SJCRH30 (cell line): ENCODE measurements around the gene RAMP1. TPM values are rescaled to one million over a fixed set of nuclear protein-coding genes. Genes with fewer than 3 reads are reported as not detected.

ENCODE experiments used
- DNase-seq, 2 experiments: peaks; one replicate each; pipeline ENCODE4 v3.0.0-alpha.2; 2015 to 2020
- H3K27ac ChIP-seq: fragments of 250-450 bp; sonication (Bioruptor Pico); 2 replicates; pipeline ENCODE4 v1.5.1; 2020; ENCODE audit warnings: mild to moderate bottlenecking, moderate library complexity
- H3K27me3 ChIP-seq: fragments of 250-450 bp; sonication (Bioruptor Pico); 2 replicates; pipeline ENCODE4 v1.5.1; 2020; ENCODE audit warnings: mild to moderate bottlenecking, moderate library complexity
- H3K36me3 ChIP-seq: fragments of 250-450 bp; sonication (Bioruptor Pico); 2 replicates; pipeline ENCODE4 v1.5.1; 2020; ENCODE audit warnings: mild to moderate bottlenecking, moderate library complexity
- H3K4me1 ChIP-seq: fragments of 250-450 bp; sonication (Bioruptor Pico); 2 replicates; pipeline ENCODE4 v1.5.1; 2020; ENCODE audit warnings: mild to moderate bottlenecking, moderate library complexity
- H3K4me3 ChIP-seq: fragments of 250-450 bp; sonication (Bioruptor Pico); 2 replicates; pipeline ENCODE4 v1.5.1; 2020; ENCODE audit warnings: mild to moderate bottlenecking, moderate library complexity
- H3K9me3 ChIP-seq: fragments of 250-450 bp; sonication (Bioruptor Pico); replicated peaks from 2 replicates; pipeline ENCODE4 v1.5.1; 2020; ENCODE audit warnings: mild to moderate bottlenecking, moderate library complexity
- total RNA-seq: library from RNA; depleted of rRNA; stranded (reverse); fragments of >200 nt; shearing (Covaris generic); gene quantifications from 2 replicates; pipeline ENCODE4 v1.2.3, GENCODE V29; 2014

RAMP1 gene
- total RNA-seq, 1 experiment from 2014 or later = not detected

DNA sequence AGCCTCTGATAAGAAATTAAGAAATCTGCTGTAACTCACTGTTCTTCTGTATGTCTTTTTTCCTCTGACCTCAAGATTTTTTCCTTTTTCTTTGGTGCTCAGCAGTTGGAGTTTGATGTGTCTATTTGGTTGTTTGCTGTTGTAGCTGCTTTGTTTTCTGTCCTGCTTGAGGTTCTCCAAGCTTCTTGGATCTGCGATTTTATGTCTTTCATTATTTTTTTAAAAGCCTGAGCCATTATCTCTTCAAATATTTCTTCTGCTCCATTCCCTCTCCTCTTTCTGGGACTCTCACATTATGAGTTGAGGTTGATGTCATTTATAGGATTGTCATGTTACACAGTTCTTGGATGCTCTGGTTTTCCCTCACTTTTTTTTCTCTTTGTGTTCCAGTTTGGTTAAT lies 47.7 kb downstream of the RAMP1 start:
- Histone ChIP-seq H3K36me3 (no peaks in the 10 kb centered on the region), H3K4me1 (peaks cover 10% of the 10 kb centered on the region; the same call in 1 of the 2 replicates), H3K27ac (no peak overlapping the region), H3K4me3 (no peak overlapping the region), H3K9me3 (peaks cover 17% of the 10 kb centered on the region), H3K27me3 (no peaks in the 10 kb centered on the region)
- DNase-seq = no peak

DNA sequence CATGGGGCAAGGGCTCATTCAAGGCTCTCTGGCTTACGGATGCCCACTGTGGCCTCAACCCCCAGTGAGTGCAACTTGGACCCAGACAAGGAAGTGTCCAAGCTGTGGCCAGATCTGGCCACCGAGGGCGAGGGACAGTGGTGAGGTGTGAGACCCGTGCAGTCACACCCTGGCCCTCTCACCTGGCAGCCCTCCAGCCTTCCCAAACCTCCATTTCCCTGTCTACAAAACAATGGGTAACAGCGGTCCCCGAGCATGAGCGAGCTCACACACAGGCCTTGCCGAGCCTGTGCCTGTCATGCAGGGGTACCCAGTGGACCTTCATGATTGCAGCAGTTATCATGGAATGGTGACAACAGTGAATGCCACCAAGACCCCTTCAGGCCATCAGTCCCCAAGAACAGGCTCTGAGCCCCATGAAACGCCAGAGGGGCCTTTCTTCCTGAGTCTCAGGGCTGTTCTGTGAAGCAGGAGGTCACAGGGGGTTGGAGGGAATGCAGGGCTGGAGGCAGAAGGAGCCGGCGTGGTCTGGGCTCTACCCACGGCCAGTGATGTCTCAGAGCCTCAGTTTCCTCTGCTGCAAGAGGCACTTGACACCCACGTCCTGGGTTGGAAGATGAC lies 49.8 kb downstream of the RAMP1 start:
- Histone ChIP-seq H3K4me3 (no peak overlapping the region), H3K36me3 (no peaks in the 10 kb centered on the region), H3K4me1 (peaks cover 10% of the 10 kb centered on the region; the same call in 1 of the 2 replicates), H3K27me3 (no peaks in the 10 kb centered on the region), H3K9me3 (peaks cover 17% of the 10 kb centered on the region), H3K27ac (no peak overlapping the region)
- DNase-seq = no peak

DNA sequence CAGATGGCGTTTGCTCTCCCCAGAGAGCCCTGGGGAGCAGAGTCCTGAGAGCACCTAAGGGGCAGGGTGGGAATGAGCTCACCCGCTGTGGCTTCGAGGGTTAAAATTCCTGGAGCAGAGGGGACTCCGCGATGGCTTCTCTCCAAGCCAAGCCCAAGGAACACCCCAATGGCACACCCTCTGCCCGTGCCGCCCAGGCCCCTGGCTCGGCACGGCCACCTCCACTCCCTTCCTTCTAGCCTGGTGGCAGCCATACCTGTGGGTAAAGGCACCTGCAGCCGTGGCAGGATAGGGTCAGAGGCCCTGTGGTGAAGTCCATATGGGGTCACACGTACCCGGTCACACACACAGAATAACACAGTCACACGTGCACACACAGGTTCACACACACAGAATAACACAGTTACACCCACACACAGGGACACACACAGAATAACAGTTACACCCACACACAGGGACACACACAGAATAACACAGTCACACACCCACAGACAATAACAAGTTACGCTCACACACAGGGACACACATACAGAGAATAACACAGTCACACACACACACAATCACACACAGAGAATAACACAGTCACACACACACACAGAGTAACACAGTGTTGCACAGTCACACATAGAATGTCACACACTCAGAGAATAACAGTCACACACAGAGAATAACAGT lies 50.5 kb downstream of the RAMP1 start:
- H3K9me3 ChIP-seq = peaks cover 17% of the 10 kb centered on the region
- no peak for DNase-seq
- H3K36me3 ChIP-seq = no peaks in the 10 kb centered on the region
- no peak overlapping the region for H3K27ac ChIP-seq
- H3K4me3 ChIP-seq = no peak overlapping the region
- H3K4me1 ChIP-seq = peaks cover 8% of the 10 kb centered on the region; the same call in 1 of the 2 replicates
- no peaks in the 10 kb centered on the region for H3K27me3 ChIP-seq

DNA sequence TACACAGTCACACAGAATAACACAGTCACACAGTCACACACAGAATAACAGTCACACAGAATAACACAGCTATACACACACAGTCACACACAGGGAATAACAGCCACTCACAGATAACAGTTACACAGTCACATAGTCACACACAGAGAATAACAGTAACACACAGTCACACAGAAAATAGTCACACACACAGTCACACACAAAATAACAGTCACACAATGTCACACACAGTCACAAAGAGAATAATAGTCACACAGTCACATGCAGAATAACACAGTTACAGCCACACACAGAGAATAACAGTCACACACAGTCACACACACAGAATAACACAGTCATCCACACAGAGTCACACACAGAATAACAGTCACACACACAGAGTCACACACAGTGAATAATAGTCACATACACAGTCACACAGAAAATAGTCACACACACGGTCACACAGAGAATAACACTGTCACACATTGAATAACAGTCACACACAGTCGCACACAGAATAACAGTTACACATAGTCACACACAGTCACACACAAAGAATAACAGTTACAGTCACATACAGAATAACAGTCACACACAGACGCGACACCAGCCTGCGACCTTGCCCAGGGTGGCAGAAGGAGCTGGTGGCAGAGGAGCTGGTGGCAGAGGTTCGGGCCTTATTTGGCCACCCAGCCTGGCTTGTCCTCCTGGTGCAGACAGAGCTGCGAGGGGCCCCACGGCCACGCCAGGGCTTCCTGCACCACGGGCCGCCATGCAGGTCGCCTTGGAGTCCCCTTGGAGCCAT lies 51.3 kb downstream of the RAMP1 start:
- H3K27ac ChIP-seq = no peak overlapping the region
- no peaks in the 10 kb centered on the region for H3K4me1 ChIP-seq
- no peak for DNase-seq
- H3K27me3 ChIP-seq = no peaks in the 10 kb centered on the region
- no peaks in the 10 kb centered on the region for H3K36me3 ChIP-seq
- no peak overlapping the region for H3K4me3 ChIP-seq
- H3K9me3 ChIP-seq = peaks cover 17% of the 10 kb centered on the region

DNA sequence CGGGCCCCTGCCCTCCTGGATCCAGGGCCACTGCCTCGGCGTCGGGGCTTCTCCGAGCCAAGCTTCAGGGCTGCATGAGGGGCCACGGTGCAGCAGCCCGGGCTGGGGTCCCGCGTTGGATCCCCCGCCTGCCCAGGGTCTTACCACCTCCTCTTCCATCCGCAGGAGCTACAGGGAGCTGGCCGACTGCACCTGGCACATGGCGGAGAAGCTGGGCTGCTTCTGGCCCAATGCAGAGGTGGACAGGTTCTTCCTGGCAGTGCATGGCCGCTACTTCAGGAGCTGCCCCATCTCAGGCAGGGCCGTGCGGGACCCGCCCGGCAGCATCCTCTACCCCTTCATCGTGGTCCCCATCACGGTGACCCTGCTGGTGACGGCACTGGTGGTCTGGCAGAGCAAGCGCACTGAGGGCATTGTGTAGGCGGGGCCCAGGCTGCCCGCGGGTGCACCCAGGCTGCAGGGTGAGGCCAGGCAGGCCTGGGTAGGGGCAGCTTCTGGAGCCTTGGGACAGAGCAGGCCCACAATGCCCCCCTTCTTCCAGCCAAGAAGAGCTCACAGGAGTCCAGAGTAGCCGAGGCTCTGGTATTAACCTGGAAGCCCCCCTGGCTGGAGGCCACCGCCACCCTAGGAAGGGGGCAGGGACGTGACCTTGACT lies 52.1 kb downstream of the RAMP1 start:
- H3K27ac ChIP-seq = no peak overlapping the region
- no peaks in the 10 kb centered on the region for H3K27me3 ChIP-seq
- peaks cover 17% of the 10 kb centered on the region for H3K9me3 ChIP-seq
- H3K4me3 ChIP-seq = no peak overlapping the region
- no peaks in the 10 kb centered on the region for H3K36me3 ChIP-seq
- no peak for DNase-seq
- H3K4me1 ChIP-seq = no peaks in the 10 kb centered on the region

DNA sequence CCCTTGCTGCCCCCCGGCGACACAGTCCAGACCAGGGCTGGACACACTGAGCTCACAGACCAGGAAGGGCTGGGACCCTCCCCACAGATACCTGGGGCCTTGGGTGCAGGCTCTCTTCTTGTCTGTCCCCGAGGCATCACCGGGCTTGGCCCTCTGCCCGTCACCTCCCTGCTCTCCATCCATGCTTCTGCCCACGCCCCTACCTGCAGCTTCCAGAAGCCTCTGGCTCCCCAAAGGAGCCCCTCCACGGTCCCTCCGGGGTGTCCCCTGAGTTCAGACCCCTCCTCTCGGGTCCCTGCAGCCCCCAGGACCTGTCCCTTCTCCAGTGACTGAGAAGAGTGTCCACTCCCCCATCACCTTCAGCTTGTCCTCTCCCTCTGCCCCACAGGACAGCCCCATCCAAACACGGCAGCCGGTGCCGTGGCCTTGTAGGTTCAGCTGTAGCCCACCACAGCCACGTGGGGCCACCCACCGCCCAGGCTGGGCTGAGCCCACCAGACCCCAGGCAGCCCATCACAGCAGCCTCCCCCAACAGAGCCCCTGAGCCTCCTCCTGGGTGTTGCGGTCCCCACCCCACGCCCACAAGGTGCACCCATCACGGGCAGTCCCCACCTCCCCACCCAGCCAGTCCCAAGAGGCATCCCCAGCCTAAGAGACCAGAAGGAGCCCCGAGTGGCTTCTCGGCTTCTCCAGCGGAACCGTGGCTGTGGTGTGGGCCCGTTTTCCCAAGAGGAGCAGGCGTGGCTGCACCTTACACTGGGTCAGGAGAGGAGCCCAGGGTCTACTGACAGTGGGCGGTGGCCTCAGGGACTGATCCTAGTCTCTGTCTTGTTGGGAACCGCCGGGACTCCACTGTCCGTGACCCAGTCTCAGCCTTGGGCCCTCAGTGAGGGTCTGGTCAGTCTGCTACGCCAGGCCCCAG lies 53.1 kb downstream of the RAMP1 start:
- DNase-seq = no peak
- H3K36me3 ChIP-seq = no peaks in the 10 kb centered on the region
- H3K4me1 ChIP-seq = no peaks in the 10 kb centered on the region
- no peak overlapping the region for H3K27ac ChIP-seq
- H3K9me3 ChIP-seq = peaks cover 10% of the 10 kb centered on the region
- H3K4me3 ChIP-seq = no peak overlapping the region
- H3K27me3 ChIP-seq = 0 out of 2 replicates have a peak, but pooled peaks cover 6% of the 10 kb centered on the region

DNA sequence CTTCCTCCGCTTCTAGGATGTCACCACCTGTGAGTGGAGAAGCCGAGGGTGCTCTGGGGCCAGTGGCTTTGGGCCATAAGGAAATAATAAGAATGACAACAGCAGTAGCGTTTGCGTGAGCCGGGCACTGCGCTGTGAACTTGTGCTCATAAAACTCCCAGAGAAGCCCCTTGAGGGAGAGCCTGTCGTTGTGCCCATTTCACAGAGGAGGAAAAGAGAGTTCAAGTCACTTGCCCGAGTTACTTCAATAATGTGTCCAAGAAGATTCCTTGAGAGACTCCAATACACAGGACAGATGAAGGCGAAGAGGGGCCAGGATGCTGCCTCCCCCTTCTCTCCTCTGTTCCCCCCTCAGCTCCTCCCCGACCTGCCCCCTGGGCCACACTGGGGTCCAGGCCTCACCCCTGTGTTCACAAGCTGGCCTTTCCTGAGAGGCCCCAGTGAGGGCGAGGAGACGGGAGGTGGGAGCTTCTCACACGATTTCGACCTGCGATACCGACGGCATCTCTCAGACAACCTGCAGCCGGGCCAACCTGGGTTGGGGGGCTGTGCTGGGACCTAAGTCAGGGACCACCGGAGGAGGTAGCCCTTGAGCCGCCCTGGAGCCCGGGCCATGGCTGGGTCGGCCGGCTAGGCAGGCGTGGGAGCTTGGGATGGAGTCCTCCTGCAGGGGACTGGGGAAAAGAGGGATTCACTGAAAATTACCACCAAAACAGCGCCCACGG lies 53.9 kb downstream of the RAMP1 start:
- no peak overlapping the region for H3K4me3 ChIP-seq
- DNase-seq = no peak
- no peak overlapping the region for H3K27ac ChIP-seq
- peaks cover 6% of the 10 kb centered on the region for H3K9me3 ChIP-seq
- H3K27me3 ChIP-seq = 0 out of 2 replicates have a peak, but pooled peaks cover 6% of the 10 kb centered on the region
- no peaks in the 10 kb centered on the region for H3K36me3 ChIP-seq
- H3K4me1 ChIP-seq = no peaks in the 10 kb centered on the region

DNA sequence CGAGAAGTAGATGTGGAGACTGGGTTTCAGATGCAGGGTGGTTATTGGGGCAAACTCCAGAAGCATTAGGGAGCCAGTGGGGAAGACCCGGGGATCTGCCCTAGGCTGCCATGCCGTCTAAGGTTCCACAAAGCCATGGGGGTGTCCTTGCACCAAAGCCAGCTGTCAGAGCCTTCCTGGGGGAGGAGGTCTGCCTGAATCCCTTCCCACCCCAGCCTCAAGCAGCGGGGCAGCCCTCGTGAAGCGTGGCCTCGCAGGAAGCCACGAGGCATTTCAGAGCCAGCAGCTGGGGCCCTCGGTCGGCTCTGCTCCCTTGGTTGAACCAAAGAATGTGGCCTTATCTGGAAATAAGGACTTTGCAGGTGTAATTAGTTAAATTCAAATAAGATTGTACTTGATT lies 56.2 kb downstream of the RAMP1 start:
- Histone ChIP-seq H3K4me1 (no peaks in the 10 kb centered on the region), H3K27ac (no peak overlapping the region), H3K9me3 (peaks cover 2% of the 10 kb centered on the region), H3K27me3 (0 out of 2 replicates have a peak, but pooled peaks cover 6% of the 10 kb centered on the region), H3K36me3 (no peaks in the 10 kb centered on the region), H3K4me3 (no peak overlapping the region)
- no peak for DNase-seq

DNA sequence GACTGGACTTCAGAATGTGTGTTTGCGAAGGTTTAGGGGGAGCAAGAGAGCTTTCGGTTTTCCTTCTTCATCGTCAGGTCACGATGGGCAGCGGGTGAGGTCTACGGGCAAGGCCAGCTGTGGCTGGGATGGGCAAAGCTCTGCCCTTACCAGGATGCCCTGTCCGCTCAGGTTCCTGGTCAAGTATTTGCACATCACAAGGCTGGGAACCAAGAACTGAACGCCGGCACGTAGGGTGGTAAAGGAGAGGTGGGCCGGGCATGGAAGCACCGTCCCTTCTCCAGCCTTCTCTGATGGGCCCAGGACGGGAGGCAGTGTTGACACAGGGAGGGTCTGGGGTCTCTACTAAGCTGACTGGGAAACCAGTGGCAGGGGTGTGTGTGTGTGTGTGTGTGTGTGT lies 56.9 kb downstream of the RAMP1 start:
- H3K4me1 ChIP-seq = no peaks in the 10 kb centered on the region
- H3K27ac ChIP-seq = no peak overlapping the region
- H3K4me3 ChIP-seq = no peak overlapping the region
- no peaks in the 10 kb centered on the region for H3K36me3 ChIP-seq
- DNase-seq = no peak
- H3K27me3 ChIP-seq = 0 out of 2 replicates have a peak, but pooled peaks cover 6% of the 10 kb centered on the region
- H3K9me3 ChIP-seq = no peaks in the 10 kb centered on the region

DNA sequence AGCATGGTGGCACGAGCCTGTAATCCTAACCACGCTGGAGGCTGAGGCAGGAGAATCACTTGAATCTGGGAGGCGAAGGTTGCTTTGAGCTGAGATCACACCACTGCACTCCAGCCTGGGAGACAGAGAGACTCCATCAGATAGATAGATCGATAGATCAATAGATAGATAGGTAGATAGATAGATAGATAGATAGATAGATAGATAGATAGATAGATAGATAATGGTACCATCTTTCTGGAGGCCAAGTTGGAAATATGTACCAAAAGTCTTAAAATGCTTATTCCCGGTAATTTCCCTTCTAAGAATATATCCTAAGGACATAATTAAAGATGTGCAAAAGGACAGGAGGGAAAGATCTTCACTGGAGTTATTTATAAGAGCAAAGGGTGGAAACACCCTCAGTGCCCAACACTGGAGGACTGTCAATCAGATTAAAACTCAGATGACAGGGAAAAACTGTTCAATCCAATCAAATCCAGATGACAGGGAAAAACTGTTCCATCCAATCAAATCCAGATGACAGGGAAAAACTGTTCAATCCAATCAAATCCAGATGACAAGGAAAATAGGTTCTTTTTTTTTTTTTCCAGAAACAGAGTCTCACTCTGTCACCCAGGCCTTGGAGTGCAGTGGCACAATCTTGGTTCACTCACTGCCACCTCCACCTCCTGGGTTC lies 58.4 kb downstream of the RAMP1 start:
- DNase-seq = no peak
- Histone ChIP-seq H3K27me3 (0 out of 2 replicates have a peak, but pooled peaks cover 6% of the 10 kb centered on the region), H3K4me3 (no peak overlapping the region), H3K27ac (no peak overlapping the region), H3K36me3 (no peaks in the 10 kb centered on the region), H3K4me1 (no peaks in the 10 kb centered on the region), H3K9me3 (no peaks in the 10 kb centered on the region)

DNA sequence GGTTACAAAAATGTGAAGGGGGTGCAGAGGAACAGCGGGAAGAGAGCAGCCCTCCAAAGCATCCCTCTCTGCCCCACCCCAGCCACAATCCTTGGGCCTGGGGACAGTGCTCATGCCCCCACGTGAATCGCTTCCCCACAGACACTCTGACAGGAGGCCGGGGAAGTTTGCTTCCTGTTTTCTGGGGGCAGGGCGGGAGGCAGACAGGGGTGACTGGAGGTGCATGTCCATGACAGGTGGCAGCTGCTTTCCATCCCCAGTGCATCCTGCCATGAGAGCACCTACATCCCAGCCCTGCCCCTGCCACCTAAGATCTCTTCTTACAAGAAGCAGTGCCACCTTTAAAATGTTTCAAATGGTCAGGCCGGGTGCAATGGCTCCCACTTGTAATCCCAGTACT lies 60.2 kb downstream of the RAMP1 start:
- H3K27ac ChIP-seq = no peak overlapping the region
- H3K27me3 ChIP-seq = 0 out of 2 replicates have a peak, but pooled peaks cover 6% of the 10 kb centered on the region
- no peaks in the 10 kb centered on the region for H3K4me1 ChIP-seq
- H3K4me3 ChIP-seq = no peak overlapping the region
- DNase-seq = no peak
- H3K36me3 ChIP-seq = no peaks in the 10 kb centered on the region
- no peaks in the 10 kb centered on the region for H3K9me3 ChIP-seq

DNA sequence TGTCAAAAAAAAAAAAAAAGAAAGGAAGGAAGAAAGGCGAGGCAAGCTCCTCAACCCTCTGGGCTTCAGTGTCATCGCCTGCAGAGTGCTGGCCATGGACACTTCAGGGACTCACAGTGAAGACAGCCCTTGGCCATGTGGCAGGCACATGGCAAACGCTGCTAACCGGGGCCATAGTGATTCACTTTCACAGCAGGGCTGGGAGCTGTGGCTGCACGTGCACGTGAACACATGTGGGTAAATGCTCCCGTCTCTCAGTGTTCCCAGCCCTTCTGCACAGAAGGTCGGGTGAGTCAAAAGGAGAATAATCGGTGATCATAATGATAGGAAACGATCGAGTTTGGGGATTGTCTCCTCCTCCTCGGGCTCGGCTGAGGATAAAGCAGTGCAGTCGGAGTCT lies 61.2 kb downstream of the RAMP1 start:
- H3K27ac ChIP-seq = no peak overlapping the region
- no peaks in the 10 kb centered on the region for H3K36me3 ChIP-seq
- no peak for DNase-seq
- H3K9me3 ChIP-seq = no peaks in the 10 kb centered on the region
- H3K4me3 ChIP-seq = no peak overlapping the region
- H3K4me1 ChIP-seq = no peaks in the 10 kb centered on the region
- 0 out of 2 replicates have a peak, but pooled peaks cover 6% of the 10 kb centered on the region for H3K27me3 ChIP-seq

DNA sequence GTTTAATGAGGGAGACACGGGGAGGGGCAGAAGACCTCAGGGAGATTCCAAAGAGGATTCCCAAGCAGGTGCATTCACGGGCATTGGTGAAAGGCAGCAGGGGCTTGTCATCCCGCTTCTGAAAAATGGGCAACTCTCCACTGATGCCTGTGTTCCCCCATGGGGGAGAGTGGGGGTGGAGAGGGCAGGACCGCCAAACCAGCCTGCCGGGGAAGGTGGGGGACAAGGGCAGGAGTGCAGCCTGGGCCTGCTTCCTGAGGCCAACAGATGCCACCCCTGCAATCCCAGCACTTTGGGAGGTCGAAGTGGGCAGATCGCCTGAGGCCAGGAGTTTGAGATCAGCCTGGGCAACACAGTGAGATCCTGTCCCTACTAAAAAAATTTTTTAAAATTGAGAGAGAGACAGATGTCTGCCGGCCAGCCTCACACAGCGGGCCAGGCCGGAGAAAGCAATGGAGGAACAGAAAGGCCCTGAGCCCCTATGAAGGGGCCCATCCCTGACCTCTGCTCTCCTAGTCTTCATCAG lies 62.6 kb downstream of the RAMP1 start:
- no peak for DNase-seq
- Histone ChIP-seq H3K9me3 (no peaks in the 10 kb centered on the region; the same call in 1 of the 2 replicates), H3K27ac (no peak overlapping the region), H3K27me3 (0 out of 2 replicates have a peak, but pooled peaks cover 4% of the 10 kb centered on the region), H3K4me3 (no peak overlapping the region), H3K36me3 (no peaks in the 10 kb centered on the region), H3K4me1 (no peaks in the 10 kb centered on the region)
